Medulla oblongata (tissue), 1 donor: ENCODE results near the gene STK40.

ENCODE experiments used
- DNase-seq: peaks from one replicate; pipeline ENCODE4 v3.0.0-alpha.2; 2015; ENCODE audit errors: extremely low spot score

The STK40 gene

GRCh38 chr1:36343651-36344394 lies 41.9 kb downstream of the STK40 start:
- DNase-seq: no peak

DNA sequence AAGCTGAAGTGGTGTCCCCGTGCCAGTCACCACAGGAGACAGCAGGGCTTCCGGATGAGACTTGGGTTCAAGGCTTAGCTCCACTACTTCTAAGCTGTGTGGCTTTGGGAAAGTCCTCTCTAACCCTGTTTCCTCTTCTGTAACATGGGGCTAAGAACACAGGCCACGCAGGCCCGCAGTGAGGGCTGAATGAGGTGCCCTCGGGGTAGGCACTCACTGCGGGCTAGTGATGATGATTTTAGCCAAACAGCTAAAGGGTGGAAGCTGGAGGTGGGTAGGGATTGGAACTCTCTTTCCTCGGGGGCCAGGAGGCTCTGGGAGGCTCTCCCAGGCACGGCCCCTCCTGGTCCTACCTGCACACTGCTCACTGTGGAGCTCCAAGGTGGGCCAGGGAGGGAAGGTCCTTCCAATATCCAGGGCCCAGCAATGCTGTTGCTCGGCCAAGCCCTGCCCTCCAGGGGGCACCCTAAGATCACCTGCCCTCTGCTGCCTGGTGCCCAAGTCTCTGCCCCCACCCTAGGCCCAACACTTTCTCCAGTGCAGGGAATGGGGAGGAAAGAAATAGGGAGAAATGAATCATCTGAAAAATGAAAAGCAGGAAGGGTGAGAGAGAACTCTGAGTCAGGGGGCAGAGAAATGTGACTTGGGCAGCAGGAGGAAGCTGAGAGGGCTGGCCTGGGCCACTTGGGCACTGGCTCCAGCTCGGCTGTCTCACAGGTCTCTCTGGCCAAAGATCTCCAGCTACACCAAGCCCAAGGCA lies 43.1 kb downstream of the STK40 start:
- peak; percentile 60 for DNase-seq

GRCh38 chr1:36341626-36342320 lies 44.0 kb downstream of the STK40 start:
- DNase-seq: no peak

DNA sequence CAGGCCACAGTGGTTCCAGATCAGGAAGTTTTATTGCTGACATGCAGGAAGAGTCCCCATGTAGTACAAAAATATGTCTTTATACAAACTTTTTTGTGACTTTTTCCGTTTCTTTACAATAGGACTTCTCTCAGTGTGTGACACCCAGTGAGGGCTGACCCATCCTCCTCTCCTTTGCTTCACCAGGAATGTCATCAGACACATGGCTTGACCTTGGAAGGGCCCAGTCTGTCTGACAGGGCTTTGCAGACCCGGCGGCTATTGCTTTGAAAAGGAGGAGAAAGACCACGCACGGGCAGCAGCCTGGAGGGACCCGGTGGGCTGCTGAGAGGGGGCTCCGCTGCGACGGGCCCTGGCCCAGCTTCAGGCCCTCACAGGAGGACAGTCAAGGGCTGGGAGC lies 46.1 kb downstream of the STK40 start:
- DNase-seq: no peak

DNA sequence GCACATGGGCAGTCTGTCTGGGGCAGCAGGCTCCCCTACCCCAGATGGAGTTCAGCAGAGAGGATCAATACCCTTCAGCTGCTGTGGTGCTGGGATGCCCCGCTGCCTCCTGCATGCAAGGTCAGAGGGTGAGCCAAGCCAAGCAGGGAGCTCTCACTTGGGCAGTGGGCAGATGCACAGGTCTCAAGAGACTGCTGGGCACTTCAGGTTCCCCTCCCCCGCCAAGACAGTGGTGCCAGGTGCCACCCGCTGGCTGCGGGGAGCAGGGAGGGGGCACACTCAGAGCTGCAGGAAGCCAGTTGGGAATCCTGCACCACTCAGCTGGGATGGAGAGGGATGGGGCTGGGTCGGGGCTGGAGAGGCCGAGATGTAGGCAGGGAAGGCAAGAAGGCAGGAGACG lies 46.5 kb downstream of the STK40 start:
- DNase-seq: no peak

GRCh38 chr1:36337830-36338229 lies 47.9 kb downstream of the STK40 start:
- DNase-seq: no peak

GRCh38 chr1:36330940-36331339 lies 54.8 kb downstream of the STK40 start:
- DNase-seq: no peak

DNA sequence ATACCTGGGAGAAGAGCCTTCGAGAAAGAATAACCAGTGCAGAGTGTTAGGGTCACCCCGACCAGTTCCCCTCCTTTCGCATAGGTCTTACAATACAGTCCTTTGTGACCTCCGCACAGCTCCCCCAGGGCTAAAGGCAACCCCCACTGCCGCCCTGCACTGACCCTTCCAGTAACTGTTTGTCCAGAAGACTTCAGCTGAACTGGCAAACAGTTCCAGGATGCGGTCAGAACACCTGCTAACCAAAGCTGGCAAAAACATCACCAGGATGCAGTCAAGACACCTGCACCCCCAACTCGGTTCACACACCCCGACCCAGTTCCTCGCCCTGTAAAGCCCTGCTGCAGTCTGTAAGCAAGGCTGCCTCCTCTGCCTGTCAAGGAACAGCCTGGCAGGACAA lies 55.9 kb downstream of the STK40 start:
- no peak for DNase-seq

- DNase-seq: peak; percentile 40
Observed at GRCh38 chr1:36328713-36329112, 57.0 kb downstream of the STK40 start.

DNA sequence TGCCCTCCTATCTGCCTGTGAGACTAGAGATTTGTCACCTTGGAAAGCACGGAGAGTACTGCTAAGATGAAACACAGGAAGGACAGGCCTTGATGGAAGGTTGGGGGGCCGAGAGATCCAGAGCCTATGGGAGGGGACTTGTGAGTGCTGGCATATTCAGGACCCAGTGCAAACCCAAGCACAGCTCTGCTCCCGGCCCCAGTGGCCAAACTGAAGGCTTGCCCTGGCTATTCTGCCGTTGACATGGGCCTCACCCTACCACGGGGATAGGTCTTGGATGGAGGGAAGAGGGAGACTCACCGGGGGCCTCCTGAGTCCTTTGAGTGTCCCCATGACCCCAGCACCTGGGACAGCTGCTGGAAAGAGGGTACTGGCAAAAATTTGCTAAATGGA lies 57.6 kb downstream of the STK40 start:
- DNase-seq: no peak

- no peak for DNase-seq
Observed at GRCh38 chr1:36327421-36328087, 58.2 kb downstream of the STK40 start.

GRCh38 chr1:36326499-36326898 lies 59.2 kb downstream of the STK40 start:
- no peak for DNase-seq

- DNase-seq: no peak
Observed at GRCh38 chr1:36324353-36324703, 61.4 kb downstream of the STK40 start.

DNA sequence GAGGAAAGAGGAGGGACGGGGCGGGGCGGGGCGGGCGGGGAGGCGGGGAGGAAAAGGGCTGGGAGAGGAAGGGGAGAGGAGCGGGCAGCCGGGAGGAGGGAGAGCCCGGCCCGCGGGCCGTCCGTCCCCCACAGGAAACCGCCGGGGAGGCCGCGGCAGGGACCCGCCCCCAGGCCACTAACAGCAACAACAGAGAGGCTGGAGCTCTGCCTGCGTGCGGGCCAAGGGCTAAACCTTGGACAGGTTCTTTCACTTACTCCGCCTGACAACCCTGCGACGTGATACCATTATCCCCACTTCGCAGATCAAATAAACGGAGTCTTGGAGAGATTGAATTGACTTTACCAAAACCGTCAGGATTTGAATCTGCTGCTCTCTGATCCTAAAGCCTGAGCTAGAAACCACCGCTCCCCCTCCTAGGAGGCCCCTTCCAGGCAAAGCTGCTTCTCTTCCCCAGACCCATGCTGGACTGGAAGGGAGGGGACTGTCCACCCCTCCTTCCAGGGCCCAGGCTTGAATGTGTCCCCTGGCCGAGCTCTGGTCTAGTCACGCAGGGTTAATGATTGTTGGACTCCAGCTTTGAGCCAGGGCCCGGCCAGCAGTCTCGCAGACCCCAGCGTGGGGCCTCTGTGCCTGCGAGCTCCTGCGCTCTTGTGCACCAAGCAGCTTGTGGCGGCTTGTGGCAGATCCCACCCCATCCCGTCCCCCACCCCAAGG lies 61.9 kb downstream of the STK40 start, which contains the start of gene EVA1B:
EVA1B (minus strand) TSS at position 10 of the 717 bp plus-strand sequence. CDS start 608 bp downstream, outside the sequence.
- DNase-seq: peak; percentile 43

- no peak for DNase-seq
Observed at GRCh38 chr1:36322786-36323635, 62.7 kb downstream of the STK40 start.

- no peak for DNase-seq
Observed at GRCh38 chr1:36322041-36322785, 63.5 kb downstream of the STK40 start.

DNA sequence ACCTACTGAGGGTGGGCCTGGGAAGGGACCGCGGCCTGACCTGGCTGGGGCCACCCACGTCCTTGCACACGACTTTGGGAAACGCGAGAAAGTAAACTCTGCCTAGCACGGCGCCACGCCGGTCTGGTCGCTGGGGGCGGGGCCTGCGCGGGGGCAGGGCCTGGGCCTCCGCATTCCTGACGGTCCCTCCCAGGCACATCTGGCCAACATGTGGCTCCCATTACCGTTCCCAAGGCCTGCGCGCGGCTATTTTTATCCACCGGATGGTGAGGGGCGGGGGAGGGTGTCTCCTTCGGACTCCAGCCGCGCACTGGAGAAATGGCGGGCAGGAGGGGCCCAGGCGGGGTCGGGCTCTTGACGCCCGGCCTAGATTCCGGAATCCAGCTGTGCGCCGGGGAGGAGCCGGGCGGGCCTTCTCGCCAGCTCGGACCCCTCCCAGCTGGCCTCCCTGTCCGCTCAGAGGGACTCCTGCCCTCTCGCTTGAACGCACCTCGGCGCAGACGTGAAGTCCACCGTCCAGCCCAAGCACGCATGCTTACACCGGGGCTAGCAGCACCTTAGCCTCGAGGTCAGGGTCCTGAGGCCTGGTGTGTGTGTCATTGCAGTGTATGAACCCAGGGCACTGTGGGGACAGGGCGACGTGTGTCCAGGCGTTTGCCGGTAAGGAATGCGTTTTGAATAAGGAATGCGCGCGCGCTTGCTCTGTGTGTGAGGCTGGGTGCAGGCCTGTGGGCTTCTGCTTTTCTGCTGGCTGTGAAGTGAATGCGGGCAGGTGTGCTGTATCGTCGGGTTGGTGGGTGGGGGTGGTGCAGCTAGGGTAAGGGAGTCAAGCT lies 64.4 kb downstream of the STK40 start:
- DNase-seq: no peak

DNA sequence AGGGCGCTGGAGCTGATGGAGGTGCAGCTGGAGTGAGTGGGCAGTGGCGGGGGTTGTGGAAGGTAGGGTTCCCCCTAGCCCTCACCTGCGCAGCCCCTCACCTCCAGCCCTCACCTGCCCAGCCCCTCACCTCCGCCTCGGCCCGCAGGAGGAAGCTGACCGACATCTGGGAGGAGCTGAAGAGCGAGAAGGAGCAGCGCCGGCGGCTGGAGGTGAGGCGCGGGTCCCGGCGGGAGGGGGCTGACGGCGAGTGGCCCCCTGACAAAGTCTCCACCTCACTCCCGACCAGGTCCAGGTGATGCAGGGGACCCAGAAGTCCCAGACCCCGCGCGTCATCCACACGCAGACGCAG lies 65.0 kb downstream of the STK40 start:
- no peak for DNase-seq

GRCh38 chr1:36320291-36320761 lies 65.4 kb downstream of the STK40 start:
- no peak for DNase-seq
